Vagina (tissue), 2 donors: Measurements from ENCODE around the gene TP53I11. TPM values are rescaled to one million over a fixed set of nuclear protein-coding genes. Genes with fewer than 3 reads are reported as not detected.

Experiments
- DNase-seq, 2 donors: peaks; one replicate each; pipeline ENCODE4 v3.0.0-alpha.2; 2017; ENCODE audit errors: extremely low spot score in 2 of 2
- H3K27ac ChIP-seq: fragments of 200-600 bp; sonication (generic); one replicate; pipeline ENCODE4 v1.5.1; 2019
- H3K27me3 ChIP-seq: fragments of 200-600 bp; sonication (generic); one replicate; pipeline ENCODE4 v1.5.1; 2019
- H3K36me3 ChIP-seq, 2 donors: fragments of 200-600 bp; sonication (generic); one replicate each; pipeline ENCODE4 v1.5.1; 2017 to 2019
- H3K4me1 ChIP-seq: fragments of 200-600 bp; sonication (generic); one replicate; pipeline ENCODE4 v1.5.1; 2019
- H3K4me3 ChIP-seq, 2 donors: fragments of 200-600 bp; sonication (generic); 1 replicate in 1 of 2; 2 replicates in 1 of 2; pipeline ENCODE4 v1.5.1; 2016 to 2019
- H3K9me3 ChIP-seq: fragments of 200-600 bp; sonication (generic); one replicate; pipeline ENCODE4 v1.5.1; 2019
- CTCF ChIP-seq, 3 experiments: fragments of 450-650 bp in 2 of 3; fragments of 200-600 bp in 1 of 3; sonication (generic) in 1 of 3; IDR thresholded peaks; one replicate each; pipeline ENCODE4 v1.5.1; 2017 to 2019; ENCODE audit warnings: antibody characterized with exemption in 3 of 3, mild to moderate bottlenecking in 2 of 3, moderate library complexity in 2 of 3
- POLR2A ChIP-seq, 2 donors: fragments of 450-650 bp; IDR thresholded peaks; one replicate each; pipeline ENCODE4 v1.6.1; 2017; ENCODE audit warnings: antibody characterized with exemption in 2 of 2, mild to moderate bottlenecking in 2 of 2, moderate library complexity in 2 of 2
- POLR2AphosphoS5 ChIP-seq, 2 donors: sonication (generic); formaldehyde crosslinking; IDR thresholded peaks; one replicate each; pipeline ENCODE4 v1.9.0; 2017; ENCODE audit warnings: antibody characterized with exemption in 2 of 2, mild to moderate bottlenecking in 2 of 2, low read depth in 1 of 2; ENCODE audit not compliant: insufficient read depth in 1 of 2
- intact Hi-C: fragments of 100-400 bp; cut with DNase I; formaldehyde crosslinking; loops from one replicate; pipeline ENCODE4 v1.15.1; 2023
- total RNA-seq: library from RNA; depleted of rRNA; stranded (reverse); fragments of >200 nt; gene quantifications from one replicate; pipeline ENCODE4 v1.2.3, GENCODE V29; 2016

TP53I11 gene
- total RNA-seq, 1 donor from 2014 or later, result 50.6 TPM

GRCh38 chr11:44901120-44901633 is 49.5 kb downstream of the TP53I11 start:
- Histone ChIP-seq H3K4me1 (no peaks in the 10 kb centered on the region), H3K36me3 (no peaks in the 10 kb centered on the region), H3K4me3 (no peak overlapping the region), H3K27ac (no peak overlapping the region), H3K27me3 (no peaks in the 10 kb centered on the region), H3K9me3 (no peaks in the 10 kb centered on the region)
- DNase-seq, result no peak
- intact Hi-C loops, result no loop called here
- TF ChIP-seq POLR2A (IDR thresholded peaks at IDR 0.05), result no peak
- TF ChIP-seq POLR2AphosphoS5 (IDR thresholded peaks at IDR 0.05; ENCODE audit: insufficient read depth in 1 of 2, low read depth in 1 of 2), result no peak
- no peak for TF ChIP-seq CTCF (IDR thresholded peaks at IDR 0.05)

- no peak for DNase-seq
- no peak overlapping the region for H3K27ac ChIP-seq
- H3K4me3 ChIP-seq, result no peak overlapping the region
- no peaks in the 10 kb centered on the region for H3K9me3 ChIP-seq
- no peaks in the 10 kb centered on the region for H3K4me1 ChIP-seq
- intact Hi-C loops, result no loop called here
- TF ChIP-seq POLR2A (IDR thresholded peaks at IDR 0.05) (no peak), POLR2AphosphoS5 (IDR thresholded peaks at IDR 0.05; ENCODE audit: insufficient read depth in 1 of 2, low read depth in 1 of 2) (no peak)
- H3K27me3 ChIP-seq, result no peaks in the 10 kb centered on the region
- H3K36me3 ChIP-seq, result no peaks in the 10 kb centered on the region
Observed at GRCh38 chr11:44899959-44900358, 50.7 kb downstream of the TP53I11 start.

GRCh38 chr11:44893846-44894617 is 56.7 kb downstream of the TP53I11 start:
- intact Hi-C loops, result loop anchor here (2.0 kb wide), 1 partner anchor 165 kb away; no protein-coding TSS in a partner anchor
- H3K27me3 ChIP-seq, result no peaks in the 10 kb centered on the region
- TF ChIP-seq POLR2A (IDR thresholded peaks at IDR 0.05) (no peak), CTCF (IDR thresholded peaks at IDR 0.05) (peak in 2 of 3 experiments; percentile 76 to 86)
- DNase-seq, result no peak
- peaks cover 11% of the 10 kb centered on the region for H3K4me1 ChIP-seq
- H3K9me3 ChIP-seq, result no peaks in the 10 kb centered on the region
- no peaks in the 10 kb centered on the region for H3K36me3 ChIP-seq
- H3K4me3 ChIP-seq, result no peak overlapping the region
- H3K27ac ChIP-seq, result peak overlapping the region; percentile 20

- Histone ChIP-seq H3K9me3 (no peaks in the 10 kb centered on the region), H3K27me3 (no peaks in the 10 kb centered on the region), H3K27ac (peak overlapping the region; percentile 20), H3K4me1 (peaks cover 11% of the 10 kb centered on the region), H3K36me3 (no peaks in the 10 kb centered on the region), H3K4me3 (no peak overlapping the region)
- DNase-seq, result no peak
- intact Hi-C loops, result no loop called here
- TF ChIP-seq POLR2A (IDR thresholded peaks at IDR 0.05), result no peak
- TF ChIP-seq POLR2AphosphoS5 (IDR thresholded peaks at IDR 0.05; ENCODE audit: insufficient read depth in 1 of 2, low read depth in 1 of 2), result no peak
- TF ChIP-seq CTCF (IDR thresholded peaks at IDR 0.05), result no peak
Observed at GRCh38 chr11:44893308-44893822, 57.3 kb downstream of the TP53I11 start.

- peaks cover 11% of the 10 kb centered on the region for H3K4me1 ChIP-seq
- no peaks in the 10 kb centered on the region for H3K27me3 ChIP-seq
- H3K4me3 ChIP-seq, result no peak overlapping the region
- intact Hi-C loops, result no loop called here
- no peak for DNase-seq
- no peaks in the 10 kb centered on the region for H3K36me3 ChIP-seq
- H3K27ac ChIP-seq, result peak overlapping the region; percentile 20
- no peaks in the 10 kb centered on the region for H3K9me3 ChIP-seq
- no peak for TF ChIP-seq CTCF (IDR thresholded peaks at IDR 0.05)
- TF ChIP-seq POLR2A (IDR thresholded peaks at IDR 0.05), result no peak
- TF ChIP-seq POLR2AphosphoS5 (IDR thresholded peaks at IDR 0.05; ENCODE audit: insufficient read depth in 1 of 2, low read depth in 1 of 2), result no peak
Observed at GRCh38 chr11:44892843-44893242, 57.8 kb downstream of the TP53I11 start.
